HCT116 (cell line): ENCODE measurements around the gene ARHGAP8. TPM values are rescaled to one million over a fixed set of nuclear protein-coding genes. Genes with fewer than 3 reads are reported as not detected.
"Not testable (repeated sequence)": the region's sequence is repeated elsewhere in the genome, so short reads cannot be mapped to it uniquely, and the experiment has no call there.

ENCODE experiments used
- ATAC-seq: fragments of 200-7000 bp; cut with Tn5 transposase; 2 replicates; pipeline ENCODE4 v1.9.1; 2020; ENCODE audit warnings: mild to moderate bottlenecking, moderate library complexity
- BruUV-seq: library from RNA; stranded (reverse); fragments of 400-500 nt; replicated peaks from 2 replicates; lab custom pipeline; 2021; lab: Mats Ljungman, UMichigan
- CTCF ChIA-PET: fragments of 300-600 bp; sonication (Branson Sonifier 250); formaldehyde crosslinking; loops from one replicate; lab custom pipeline; 2021; ENCODE audit warnings: antibody characterized with exemption; lab: Charles Lee
- POLR2A ChIA-PET: fragments of 300-600, 350-600 bp; sonication (Branson Sonifier 250); formaldehyde crosslinking; loops from one replicate; lab custom pipeline; 2021; ENCODE audit warnings: antibody characterized with exemption; lab: Charles Lee
- RAD21 ChIA-PET, 2 experiments: fragments of 300-600 bp; sonication (Branson Sonifier 250); formaldehyde crosslinking; loops; one replicate each; lab custom pipeline; 2023; ENCODE audit warnings: low total read pairs in 2 of 2; ENCODE audit not compliant: uncharacterized antibody in 2 of 2, unreplicated experiment in 2 of 2, low non-redundant PET in 1 of 2; lab: Charles Lee
- DNase-seq: peaks from one replicate; pipeline ENCODE4 v3.0.0-alpha.2; 2010; ENCODE audit warnings: low read depth, low spot score
- H2AFZ ChIP-seq: fragments of 200-600 bp; shearing (Covaris generic), sonication (generic); 2 replicates; pipeline ENCODE4 v1.6.1; 2017; ENCODE audit warnings: low read depth, mixed run types, mixed read lengths, antibody characterized with exemption, low read length; ENCODE audit not compliant: poor library complexity, severe bottlenecking
- H3K27ac ChIP-seq: 2 replicates; pipeline ENCODE4 v1.5.1; 2012; ENCODE audit warnings: low read depth, low read length
- H3K27me3 ChIP-seq: fragments of 200-600 bp; sonication (generic); 2 replicates; pipeline ENCODE4 v1.6.1; 2016; ENCODE audit warnings: mixed run types, low read length, mixed read lengths; ENCODE audit not compliant: insufficient read depth
- H3K36me3 ChIP-seq, 2 experiments: fragments of 200-500 bp in 1 of 2; fragments of 200-600 bp in 1 of 2; sonication (Bioruptor generic) in 1 of 2; sonication (generic) in 1 of 2; 2 replicates each; pipeline versions ENCODE4 v1.5.1 to v1.6.1; 2014 to 2016; ENCODE audit warnings: low read length in 2 of 2, inconsistent platforms in 1 of 2, mixed read lengths in 1 of 2, mixed run types in 1 of 2; ENCODE audit not compliant: insufficient read depth in 2 of 2, control insufficient read depth in 1 of 2
- H3K4me1 ChIP-seq, 2 experiments: fragments of 200-600 bp in 1 of 2; sonication (generic) in 1 of 2; 2 replicates each; pipeline versions ENCODE4 v1.5.1 to v1.6.1; 2012 to 2017; ENCODE audit warnings: low read length in 2 of 2, inconsistent platforms in 1 of 2, mild to moderate bottlenecking in 1 of 2, mixed read lengths in 1 of 2, mixed run types in 1 of 2, moderate library complexity in 1 of 2; ENCODE audit not compliant: insufficient read depth in 2 of 2, control insufficient read depth in 1 of 2
- H3K4me2 ChIP-seq: fragments of 200-600 bp; sonication (generic); 2 replicates; pipeline ENCODE4 v1.6.1; 2017; ENCODE audit warnings: mixed run types, low read length, mixed read lengths
- H3K4me3 ChIP-seq, 2 experiments: fragments of 200-600 bp in 1 of 2; sonication (generic) in 1 of 2; replicated peaks in 1 of 2; 2 replicates each; pipeline ENCODE4 v1.5.1; 2011 to 2016; ENCODE audit warnings: low read length in 2 of 2, control low read depth in 1 of 2, low read depth in 1 of 2, mild to moderate bottlenecking in 1 of 2, mixed read lengths in 1 of 2, mixed run types in 1 of 2
- H3K79me2 ChIP-seq: fragments of 200-600 bp; sonication (generic); 2 replicates; pipeline ENCODE4 v1.6.1; 2017; ENCODE audit warnings: mild to moderate bottlenecking, mixed run types, low read length, moderate library complexity, mixed read lengths; ENCODE audit not compliant: insufficient read depth
- H3K9ac ChIP-seq: fragments of 200-600 bp; sonication (generic); 2 replicates; pipeline ENCODE4 v1.6.1; 2016; ENCODE audit warnings: low read length, mixed read lengths
- H3K9me2 ChIP-seq: fragments of 200-600 bp; sonication (generic), shearing (Covaris generic); 2 replicates; pipeline ENCODE4 v1.6.1; 2017; ENCODE audit warnings: mixed run types, mild to moderate bottlenecking, moderate library complexity; ENCODE audit not compliant: insufficient read depth
- H3K9me3 ChIP-seq, 2 experiments: fragments of 200-500 bp in 1 of 2; fragments of 200-600 bp in 1 of 2; sonication (Bioruptor generic) in 1 of 2; sonication (generic) in 1 of 2; 2 replicates each; pipeline ENCODE4 v1.6.1; 2014 to 2017; ENCODE audit warnings: low read length in 2 of 2, mixed read lengths in 2 of 2, inconsistent platforms in 1 of 2, low read depth in 1 of 2, mild to moderate bottlenecking in 1 of 2, mixed run types in 1 of 2, moderate library complexity in 1 of 2; ENCODE audit not compliant: control insufficient read depth in 1 of 2, insufficient read depth in 1 of 2
- H4K20me1 ChIP-seq: fragments of 200-600 bp; sonication (generic), shearing (Covaris generic); 2 replicates; pipeline ENCODE4 v1.6.1; 2017; ENCODE audit warnings: mixed run types, mild to moderate bottlenecking, moderate library complexity; ENCODE audit not compliant: insufficient read depth
- CBX3 ChIP-seq: IDR thresholded peaks from 2 replicates; pipeline ENCODE4 v1.6.1; 2012; ENCODE audit warnings: low read depth
- EZH2 ChIP-seq: fragments of 200-600 bp; sonication (generic); IDR thresholded peaks from 2 replicates; pipeline ENCODE4 v1.6.1; 2017; ENCODE audit warnings: antibody characterized with exemption, mixed run types
- MAX ChIP-seq: IDR thresholded peaks from 2 replicates; pipeline ENCODE4 v1.6.1; 2012
- POLR2A ChIP-seq: IDR thresholded peaks from 2 replicates; pipeline ENCODE4 v1.7.0; 2011; ENCODE audit warnings: borderline replicate concordance; ENCODE audit not compliant: insufficient read depth, insufficient read length; ENCODE audit errors: extremely low read depth
- POLR2AphosphoS5 ChIP-seq: IDR thresholded peaks from 2 replicates; pipeline ENCODE4 v1.6.1; 2011; ENCODE audit warnings: mild to moderate bottlenecking, low read depth, low read length, moderate library complexity
- RAD21 ChIP-seq: IDR thresholded peaks from 2 replicates; pipeline ENCODE4 v1.6.1; 2012; ENCODE audit warnings: low read depth, mild to moderate bottlenecking
- REST ChIP-seq: IDR thresholded peaks from 2 replicates; pipeline ENCODE4 v1.6.1; 2012; ENCODE audit warnings: low read depth
- SIN3A ChIP-seq: IDR thresholded peaks from 2 replicates; pipeline ENCODE4 v1.6.1; 2012; ENCODE audit warnings: low read depth
- SRF ChIP-seq: IDR thresholded peaks from 2 replicates; pipeline ENCODE4 v1.6.1; 2012; ENCODE audit warnings: low read depth
- ZNF274 ChIP-seq: fragments of 200-500 bp; sonication (Bioruptor generic); IDR thresholded peaks from 2 replicates; pipeline ENCODE4 v1.6.1; 2014; ENCODE audit warnings: mild to moderate bottlenecking, low read depth, low read length, inconsistent platforms
- intact Hi-C: fragments of 100-400 bp; cut with micrococcal nuclease; formaldehyde crosslinking; loops from 2 replicates; pipeline ENCODE4 v1.10.0; 2022
- total RNA-seq: library from RNA; stranded (reverse); gene quantifications from one replicate; pipeline ENCODE4 v1.2.1, GENCODE V29; 2021; ENCODE audit not compliant: unreplicated experiment

ARHGAP8 gene
- total RNA-seq, 1 experiment from 2014 or later = 67.5 TPM

GRCh38 chr22:44745853-44746789, 6.3 kb upstream of the ARHGAP8 start:
- Histone ChIP-seq H2AFZ (no peak overlapping the region), H3K9ac (no peak overlapping the region), H3K79me2 (no peaks in the 10 kb centered on the region), H3K36me3 (no peaks in the 10 kb centered on the region), H3K27ac (no peak overlapping the region), H3K4me1 (peaks cover 13 to 35% of the 10 kb centered on the region in 2 experiments), H3K4me2 (no peak overlapping the region), H4K20me1 (no peaks in the 10 kb centered on the region), H3K9me2 (no peaks in the 10 kb centered on the region), H3K4me3 (no peak overlapping the region), H3K9me3 (no peaks in the 10 kb centered on the region), H3K27me3 (no peaks in the 10 kb centered on the region)
- CTCF ChIA-PET = no interaction called here
- no peak for ATAC-seq
- TF ChIP-seq EZH2 (no peak), REST (no peak), CBX3 (no peak), RAD21 (no peak), ZNF274 (no peak), POLR2A (no peak), SIN3A (no peak), POLR2AphosphoS5 (no peak), MAX (no peak), SRF (no peak)
- RAD21 ChIA-PET = no interaction called here
- POLR2A ChIA-PET = interaction anchor here (0.6 kb wide), 1 partner anchor 70 kb away, joined by 3 read pairs; no protein-coding TSS in a partner anchor
- no peak for DNase-seq
- BruUV-seq = no TSS peak
- intact Hi-C loops = no loop called here

- H3K9ac ChIP-seq, H4K20me1 ChIP-seq, POLR2A ChIA-PET, H3K4me2 ChIP-seq, intact Hi-C loops, DNase-seq, H2AFZ ChIP-seq, H3K79me2 ChIP-seq, CTCF ChIA-PET, H3K27ac ChIP-seq, H3K4me3 ChIP-seq, H3K27me3 ChIP-seq, H3K36me3 ChIP-seq, ATAC-seq, H3K9me2 ChIP-seq, H3K9me3 ChIP-seq, BruUV-seq: not testable (repeated sequence)
- RAD21 ChIA-PET = interaction anchor here in 1 of 2 experiments (0.7 kb wide), 1 partner anchor 13 kb away, joined by 4 read pairs; no protein-coding TSS in a partner anchor
- H3K4me1 ChIP-seq = peaks cover 18 to 43% of the 10 kb centered on the region in 2 experiments
Measured at GRCh38 chr22:44747784-44748127, 4.6 kb upstream of the ARHGAP8 start.
